HG02943 (cell line): ENCODE measurements around the gene OR4D1.

Experiments used
- ATAC-seq: cut with Tn5 transposase; IDR thresholded peaks from one replicate; pipeline ENCODE4 v1.9.1; 2021; ENCODE audit warnings: mild to moderate bottlenecking, low read depth, moderate library complexity; ENCODE audit not compliant: unreplicated experiment

Gene OR4D1

DNA sequence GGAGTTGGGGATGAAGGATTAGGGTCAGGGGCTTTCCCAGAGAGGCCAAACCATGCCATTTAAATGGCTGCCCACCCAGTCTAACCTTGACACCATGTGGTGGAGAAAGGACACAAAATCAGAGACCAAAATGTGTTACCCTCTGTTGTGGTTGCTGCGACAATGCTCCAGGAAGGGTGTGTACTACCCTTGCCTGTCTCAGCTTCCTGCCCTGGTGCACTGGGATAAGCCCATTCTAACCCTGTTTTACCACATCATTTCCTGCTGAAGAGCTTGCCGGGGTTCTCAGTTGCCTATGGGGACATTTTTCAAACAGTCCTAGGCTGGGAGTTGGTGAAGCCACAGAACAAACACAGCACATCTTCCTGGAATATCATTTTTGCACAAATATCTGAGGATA, 4.9 kb downstream of the OR4D1 start:
- no peak for ATAC-seq

DNA sequence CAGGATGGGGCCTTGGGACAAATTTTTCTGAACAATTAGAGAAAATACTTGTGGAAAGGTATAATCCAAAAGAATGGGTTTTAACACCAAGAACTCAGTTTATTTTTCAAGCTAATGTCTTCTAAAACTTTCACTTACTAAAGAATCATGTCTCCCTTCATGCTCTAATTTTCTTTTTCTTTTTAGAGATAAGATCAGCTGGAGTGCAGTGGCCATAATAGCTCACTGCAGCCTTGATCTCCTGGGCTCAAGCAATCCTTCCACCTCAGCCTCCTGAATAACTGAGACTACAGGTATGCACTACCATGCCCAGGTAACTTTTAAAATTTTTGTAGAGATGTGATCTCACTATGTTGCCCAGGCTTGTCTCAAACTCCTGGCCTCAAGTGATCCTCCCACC, 5.5 kb downstream of the OR4D1 start:
- no peak for ATAC-seq

DNA sequence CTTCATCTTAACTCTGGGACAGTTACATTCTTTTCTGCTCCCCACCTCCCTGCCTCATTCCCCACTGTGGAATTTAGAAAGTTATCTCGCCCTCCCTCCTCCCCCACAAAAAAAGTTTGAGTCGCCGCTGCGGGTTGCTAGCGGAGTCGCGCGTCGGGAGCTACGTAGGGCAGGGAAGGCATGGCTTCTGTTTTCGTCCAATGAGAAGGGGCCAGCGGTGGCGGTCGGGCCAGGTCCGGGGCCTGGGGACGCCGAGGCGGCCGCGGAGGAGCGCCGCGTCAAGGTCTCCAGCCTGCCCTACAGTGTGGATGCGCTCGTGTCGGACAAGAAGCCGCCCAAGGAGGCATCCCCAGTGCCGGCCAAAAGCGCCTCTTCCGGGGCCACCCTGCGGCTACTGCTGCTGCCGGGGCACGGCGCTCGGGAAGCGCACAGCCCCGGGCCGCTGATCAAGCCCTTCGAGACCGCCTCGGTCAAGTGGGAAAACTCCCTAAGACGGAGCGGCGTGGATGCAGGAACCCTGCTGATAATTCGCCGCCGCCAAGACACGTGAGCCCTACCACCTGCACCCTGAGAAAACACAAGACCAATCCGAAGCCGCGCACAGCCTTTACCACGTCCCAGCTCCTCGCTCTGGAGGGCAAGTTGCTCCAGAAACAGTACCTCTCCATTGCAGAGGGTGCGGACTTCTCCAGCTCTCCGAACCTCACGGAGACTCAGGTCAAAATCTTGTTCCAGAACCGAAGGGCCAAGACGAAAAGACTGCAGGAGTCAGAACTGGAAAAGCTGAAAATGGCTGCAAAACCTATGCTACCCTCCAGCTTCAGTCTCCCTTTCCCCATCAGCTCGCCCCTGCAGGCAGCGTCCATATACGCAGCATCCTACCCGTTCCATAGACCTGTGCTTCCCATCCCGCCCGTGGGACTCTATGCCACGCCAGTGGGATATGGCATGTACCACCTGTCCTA, 8.9 kb downstream of the OR4D1 start:
- no peak for ATAC-seq

DNA sequence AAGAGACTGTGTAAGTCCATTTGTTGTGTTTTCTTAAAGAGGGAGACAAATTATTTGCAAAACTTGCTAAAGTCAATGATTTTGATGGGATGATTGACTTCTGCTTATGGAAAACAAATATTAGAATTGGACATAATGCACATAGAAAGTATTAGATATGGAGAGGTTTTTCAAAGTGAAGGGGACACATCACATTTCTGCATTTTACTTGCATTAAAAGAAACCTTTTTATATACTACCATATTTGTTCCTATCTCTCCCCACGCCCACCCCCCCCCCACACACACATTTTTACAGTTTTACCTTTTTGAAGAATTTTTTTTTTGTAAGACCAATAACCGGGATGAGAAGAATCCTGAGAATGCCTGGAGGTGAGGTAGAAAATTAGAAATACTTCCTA, 10.0 kb downstream of the OR4D1 start:
- no peak for ATAC-seq

DNA sequence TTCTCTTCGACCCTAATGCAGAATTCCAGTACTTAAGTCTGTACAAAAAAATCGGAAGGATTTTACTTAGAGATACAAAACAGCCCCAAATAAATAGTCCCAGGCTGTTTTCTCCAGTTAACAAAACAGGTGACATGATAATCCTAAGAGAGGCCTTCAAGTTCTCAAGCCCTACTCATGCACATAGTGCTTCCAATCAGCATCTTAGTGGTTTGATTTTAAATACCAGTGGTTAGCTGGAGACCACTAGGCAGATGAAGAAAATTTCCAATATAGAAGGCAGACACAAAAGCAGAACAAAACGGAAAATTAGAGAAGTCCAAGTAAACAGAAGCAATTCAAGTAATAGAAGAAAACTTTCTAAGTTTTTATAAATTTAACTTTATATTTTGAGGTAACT, 13.4 kb downstream of the OR4D1 start:
- ATAC-seq: no peak

DNA sequence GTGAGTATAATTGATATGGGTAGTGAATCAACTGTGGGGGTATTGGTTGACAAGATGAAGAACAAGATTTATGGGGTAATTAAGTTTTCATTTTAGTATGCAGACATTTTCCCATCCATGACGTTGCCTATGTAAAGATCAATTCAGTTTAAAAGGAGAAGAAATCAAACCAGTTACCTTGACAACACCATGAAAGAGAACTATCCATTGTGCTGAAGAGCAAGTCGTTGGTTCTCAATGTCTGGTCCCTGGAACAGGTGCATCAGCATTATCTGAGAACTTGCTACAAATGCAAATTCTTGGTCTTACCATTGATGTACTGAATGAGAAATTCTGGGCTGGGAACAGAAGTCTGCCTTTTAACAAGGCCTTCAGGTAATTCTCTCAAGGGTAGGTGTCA, 17.8 kb downstream of the OR4D1 start:
- no peak for ATAC-seq

DNA sequence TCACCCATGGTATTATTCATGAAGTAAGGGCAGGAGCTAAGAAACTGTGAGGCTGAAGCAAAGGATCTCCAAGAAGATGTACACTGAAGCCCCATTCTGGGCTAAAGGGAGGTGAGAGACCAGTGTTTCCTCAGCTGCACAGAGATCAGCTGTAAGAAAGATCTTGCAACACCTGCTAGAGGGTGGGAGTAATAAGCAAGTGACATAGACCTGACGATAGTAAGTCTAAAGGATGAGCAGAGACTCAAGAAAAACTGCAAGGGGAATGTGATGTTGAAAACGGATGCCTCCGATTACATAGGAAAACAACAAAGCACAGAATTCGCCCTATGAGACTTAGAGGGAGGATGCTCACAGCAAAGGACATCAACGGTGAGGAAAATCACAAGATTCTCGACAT, 18.5 kb downstream of the OR4D1 start, which contains the start of gene OR4D2:
TSS of gene OR4D2 (plus strand) at position 301 of the 400 bp plus-strand sequence. CDS start 2,674 bp downstream, outside the sequence.
- ATAC-seq: no peak

DNA sequence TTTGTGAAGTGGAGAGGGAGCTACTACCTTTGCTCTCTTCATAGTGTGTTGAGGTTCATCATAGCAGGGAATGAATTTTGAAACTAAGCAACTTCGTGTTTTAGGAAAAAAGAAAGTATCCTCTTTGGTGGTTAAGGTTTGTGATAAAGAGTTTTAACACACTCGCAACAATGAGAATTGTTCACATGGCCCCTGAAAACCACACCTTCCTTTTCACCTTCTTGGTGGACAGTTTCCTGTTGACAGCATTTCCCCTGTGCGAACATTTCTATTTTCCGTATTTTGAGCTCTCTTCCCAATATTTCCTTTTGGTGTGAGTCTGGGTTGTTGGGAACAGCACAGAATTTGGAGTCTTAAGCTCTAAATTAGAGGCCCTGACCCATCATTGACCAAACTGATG, 22.4 kb downstream of the OR4D1 start:
- no peak for ATAC-seq

DNA sequence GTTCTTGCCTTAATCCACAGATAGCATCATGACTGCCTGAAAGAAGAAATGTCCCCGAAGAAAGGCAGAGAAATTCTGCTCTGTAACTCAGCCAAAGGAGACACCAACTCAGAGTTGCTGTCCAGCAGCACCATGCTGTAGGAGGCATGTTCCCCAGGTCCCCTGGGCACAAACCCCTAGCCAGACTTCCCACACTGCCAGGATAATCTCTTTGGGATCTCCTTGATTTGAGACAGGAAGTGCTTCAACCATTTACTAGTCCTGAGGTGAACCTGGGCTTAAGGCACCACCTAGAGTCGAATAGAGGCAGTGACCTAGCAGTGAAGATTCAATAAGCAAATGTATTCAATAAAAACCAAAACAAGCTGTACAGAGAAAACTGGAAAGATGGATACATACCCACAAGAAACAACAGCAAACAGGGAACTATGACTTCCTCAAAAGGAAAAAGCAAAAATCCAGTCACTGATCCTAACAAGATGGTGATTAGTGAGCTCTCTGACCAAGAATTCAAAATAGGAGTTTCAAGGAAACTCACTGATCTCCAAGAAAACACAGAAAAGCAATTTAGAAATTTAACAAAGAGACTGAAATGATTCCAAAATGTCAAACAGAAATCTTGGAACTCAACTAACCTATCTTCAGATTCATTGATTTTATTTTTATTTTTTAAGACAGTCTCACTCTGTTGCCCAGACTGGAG, 24.3 kb downstream of the OR4D1 start:
- ATAC-seq: no peak

DNA sequence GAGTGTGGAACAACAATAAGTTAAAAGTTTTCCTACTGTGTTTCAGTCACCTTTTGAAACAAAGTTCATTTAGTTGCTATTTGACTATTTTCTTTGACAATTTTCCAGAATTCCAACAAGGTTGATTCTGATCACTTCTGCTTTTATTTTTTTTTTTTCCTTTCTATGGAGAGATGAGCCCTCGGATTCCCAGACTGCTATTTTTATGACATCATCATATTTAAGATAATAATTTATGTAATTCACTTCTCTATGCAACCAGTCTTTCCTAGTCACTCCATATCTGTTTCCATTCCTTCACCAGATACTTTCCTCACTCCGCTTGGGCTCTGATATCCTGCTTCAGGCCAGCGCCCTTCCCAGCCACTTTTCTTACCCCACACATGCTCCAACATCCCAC, 26.7 kb downstream of the OR4D1 start:
- no peak for ATAC-seq

DNA sequence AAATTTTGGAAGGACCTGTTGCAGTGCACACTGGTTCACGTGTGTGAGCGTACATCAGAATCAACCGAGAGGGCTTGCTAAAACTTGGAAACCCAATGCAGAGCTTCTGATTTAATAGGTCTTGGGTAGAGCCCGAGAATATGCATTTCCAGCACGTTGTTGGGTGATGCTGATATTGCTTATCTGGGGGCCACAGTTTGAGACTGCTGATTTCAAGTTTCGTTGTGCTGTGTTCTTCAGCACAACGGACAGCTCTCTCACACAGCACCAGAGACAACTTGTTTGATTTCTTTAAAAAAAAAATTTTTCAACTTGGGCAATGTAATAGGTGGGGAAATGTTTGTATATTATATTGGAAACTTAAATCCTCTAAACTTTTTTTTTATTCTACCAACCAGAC, 28.0 kb downstream of the OR4D1 start:
- ATAC-seq: no peak

DNA sequence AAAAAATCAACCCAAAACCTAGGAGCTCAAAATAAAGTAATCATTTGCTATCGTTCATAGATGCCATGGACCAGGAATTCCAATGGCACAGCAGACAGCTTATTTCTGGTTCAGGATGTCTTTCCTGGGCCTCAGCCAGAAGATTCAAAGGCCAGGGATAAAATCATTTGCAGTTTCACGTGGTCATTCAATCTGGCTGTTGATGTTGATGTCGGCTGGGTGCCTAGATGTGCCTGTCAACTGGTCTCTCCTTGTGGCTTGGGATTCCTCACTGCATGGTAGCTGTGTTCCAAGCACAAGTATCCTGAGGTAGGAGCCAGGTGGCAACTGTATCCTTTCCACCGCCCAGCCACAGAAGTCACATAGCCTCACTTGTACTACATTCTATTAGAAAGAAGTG, 33.6 kb downstream of the OR4D1 start:
- no peak for ATAC-seq

DNA sequence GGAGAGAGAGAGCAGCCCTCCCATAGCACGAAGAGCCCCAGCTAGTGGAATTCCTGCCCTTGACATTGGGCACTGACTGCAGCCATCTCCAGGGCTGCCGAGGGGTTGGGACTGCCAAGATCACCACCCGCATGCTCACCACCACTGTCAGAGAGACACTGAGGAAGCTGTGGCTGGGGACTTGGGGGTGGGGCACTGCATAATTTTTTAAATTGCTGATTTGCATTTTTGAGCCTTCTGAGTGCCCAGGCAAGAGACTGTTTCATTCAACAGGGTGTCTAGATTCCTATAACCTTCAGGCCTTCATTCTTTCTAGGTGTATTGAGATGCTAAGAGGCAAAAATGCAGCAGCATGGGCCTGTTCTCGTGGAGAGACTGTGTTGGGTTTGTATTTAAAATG, 35.3 kb downstream of the OR4D1 start:
- ATAC-seq: no peak

DNA sequence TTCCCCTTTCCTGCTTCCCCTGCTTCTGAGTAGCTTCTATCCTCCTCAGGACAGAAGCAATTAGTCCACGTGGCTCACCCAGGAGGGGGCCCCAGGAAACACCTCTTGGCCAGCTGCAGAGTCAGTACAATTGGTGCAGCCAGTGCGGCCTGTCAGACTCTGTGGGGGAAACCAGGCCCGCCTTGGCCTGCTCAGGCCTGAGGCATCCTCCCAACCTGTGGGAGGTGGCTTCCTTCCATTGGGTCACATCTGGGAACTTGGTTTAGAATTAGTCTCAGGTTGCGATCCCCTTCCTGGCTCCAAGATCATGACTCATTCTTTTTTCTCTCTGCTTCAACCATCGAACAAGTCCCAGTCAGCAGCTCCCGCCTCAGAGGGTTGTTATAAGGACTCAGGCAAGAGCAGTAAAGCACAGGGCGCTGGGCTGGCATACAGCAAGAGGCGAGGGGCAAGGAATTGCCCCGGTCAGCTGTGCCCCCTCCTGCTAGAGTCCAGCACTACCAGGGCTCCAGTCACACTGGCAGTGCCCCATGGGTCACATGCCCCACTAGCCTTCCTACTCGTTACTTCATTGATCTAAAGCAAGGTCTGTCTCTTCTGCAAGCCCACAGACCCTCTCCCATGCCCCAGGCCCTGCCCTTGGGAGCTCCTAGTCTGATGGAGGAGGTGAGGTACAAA, 36.3 kb downstream of the OR4D1 start:
- no peak for ATAC-seq

DNA sequence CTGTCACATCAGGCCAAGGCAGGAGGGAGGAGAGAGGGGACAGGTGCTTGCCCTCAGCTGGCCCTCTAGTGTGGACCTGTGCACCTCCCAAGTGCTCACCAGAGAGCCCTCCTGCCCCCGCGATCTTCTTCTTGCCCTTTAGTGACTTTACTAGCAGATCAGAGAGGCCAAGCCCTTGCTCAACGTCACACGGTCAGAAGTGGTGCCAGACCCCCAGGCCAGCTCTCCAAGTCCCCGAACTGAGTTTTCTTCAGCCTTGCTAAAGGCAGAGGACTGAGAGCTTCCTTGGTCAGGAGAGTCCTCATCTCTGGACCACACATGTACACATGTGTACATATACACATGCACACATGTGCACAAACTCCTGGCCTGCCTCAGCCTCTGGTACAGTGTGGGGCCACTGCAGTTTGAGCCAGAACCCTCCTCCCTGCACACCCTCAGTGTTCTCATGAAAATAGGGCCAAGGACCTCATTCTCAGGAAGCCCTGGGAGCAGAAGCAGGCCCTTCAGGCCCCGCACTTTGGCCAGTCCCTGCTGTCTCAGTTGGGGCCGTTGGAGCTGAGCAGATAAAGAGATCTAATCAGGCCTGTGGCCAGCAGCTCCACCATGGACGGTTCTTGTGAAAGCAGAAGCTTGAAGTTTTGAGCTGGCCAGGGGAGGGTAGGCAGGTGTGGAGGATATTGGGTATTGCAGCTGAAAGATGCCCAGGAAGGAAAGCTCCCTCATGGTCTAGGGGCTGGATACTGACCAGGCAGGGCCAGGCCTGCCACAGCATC, 37.0 kb downstream of the OR4D1 start:
- no peak for ATAC-seq

DNA sequence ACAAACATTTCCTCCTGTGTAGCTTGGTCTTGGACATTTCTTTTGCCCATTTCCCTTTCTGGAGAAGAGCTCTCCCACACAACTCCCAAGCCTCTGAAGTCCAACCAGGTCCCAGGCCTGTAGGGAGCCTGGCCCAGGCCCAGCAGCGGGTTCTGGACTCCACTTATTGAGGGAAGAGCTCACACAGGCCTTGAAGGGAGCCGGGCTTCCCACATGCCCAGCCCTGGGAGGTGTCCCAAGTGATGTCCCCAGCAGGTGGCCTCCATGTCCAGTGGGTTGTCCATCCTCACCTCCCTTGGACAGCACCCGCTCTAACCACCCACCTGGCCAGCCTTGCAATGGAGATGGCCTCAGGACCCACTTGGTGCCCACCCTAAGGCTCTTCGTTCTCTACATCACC, 38.4 kb downstream of the OR4D1 start:
- ATAC-seq: no peak

DNA sequence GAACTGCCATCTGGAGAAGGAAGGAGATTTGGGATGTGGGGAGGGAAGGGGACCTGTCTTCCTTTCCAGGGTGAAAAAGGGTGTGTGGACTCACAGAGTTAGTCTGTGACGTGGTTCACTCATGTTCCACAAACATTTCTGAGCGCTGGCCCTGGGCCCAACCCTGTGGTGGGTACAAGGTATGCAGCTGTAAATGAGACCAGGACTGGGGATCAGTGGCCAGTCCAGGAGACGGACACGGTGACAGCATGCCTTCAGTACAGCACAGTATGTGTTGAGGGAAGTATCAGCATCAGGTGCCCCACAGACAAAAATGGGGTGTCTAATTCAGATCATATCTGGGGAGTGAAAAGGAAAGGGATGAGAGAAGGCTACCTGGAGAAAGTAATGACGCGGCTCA, 38.9 kb downstream of the OR4D1 start:
- no peak for ATAC-seq

DNA sequence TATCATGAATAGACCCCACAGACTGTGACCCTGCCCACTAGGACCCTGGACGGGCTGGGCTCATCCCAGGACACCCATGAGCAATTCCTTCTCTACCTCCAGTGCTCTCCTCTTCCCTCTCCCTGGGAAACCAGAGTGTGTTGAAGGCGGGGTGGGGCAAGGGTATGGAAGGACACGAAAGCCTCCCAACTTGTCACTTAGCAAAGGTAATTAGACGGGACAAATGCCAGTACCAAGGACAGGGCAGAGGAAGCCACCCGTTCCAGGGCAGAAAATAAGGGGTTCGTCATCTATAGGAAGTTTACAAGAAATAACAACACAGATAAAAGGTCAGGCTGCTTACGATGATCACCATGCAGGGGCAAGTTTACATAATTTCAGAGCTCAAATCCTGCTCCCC, 39.5 kb downstream of the OR4D1 start:
- ATAC-seq: no peak

DNA sequence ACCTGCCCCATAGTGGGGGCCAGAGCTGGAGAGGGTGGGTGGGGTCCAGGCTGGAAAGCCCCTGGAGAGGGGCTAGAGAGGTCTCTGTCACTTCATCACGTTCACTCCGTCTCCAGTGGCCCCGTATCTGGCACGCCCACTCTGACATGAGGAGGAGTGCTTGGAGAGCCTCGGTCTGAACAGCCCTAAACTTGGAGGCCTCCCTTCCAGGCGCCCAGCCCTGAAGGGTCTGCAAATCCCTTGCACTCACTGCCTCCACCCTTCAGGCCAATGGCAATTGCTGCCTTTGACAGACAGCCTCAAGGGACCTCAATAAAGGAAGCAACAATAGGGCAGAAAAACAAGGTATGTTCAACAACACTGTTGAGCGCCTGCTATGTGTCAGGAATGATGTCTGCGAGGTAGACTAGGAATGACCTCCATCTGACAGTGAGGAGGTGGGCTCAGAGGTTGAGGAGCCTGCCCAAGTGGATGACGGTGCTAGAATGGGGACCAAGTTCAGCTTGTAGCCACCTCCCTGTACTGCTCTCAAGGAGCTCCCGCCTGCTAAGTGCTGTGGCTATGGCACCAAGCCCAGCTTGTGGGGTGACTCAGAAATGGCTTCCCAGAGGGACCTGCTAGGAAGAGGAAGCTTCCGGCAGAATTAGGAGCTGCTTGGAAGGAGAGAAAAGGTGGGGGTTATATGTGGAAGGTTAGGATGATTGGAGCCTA, 41.4 kb downstream of the OR4D1 start:
- no peak for ATAC-seq
